ENCODE results near the gene CASK.

DNA sequence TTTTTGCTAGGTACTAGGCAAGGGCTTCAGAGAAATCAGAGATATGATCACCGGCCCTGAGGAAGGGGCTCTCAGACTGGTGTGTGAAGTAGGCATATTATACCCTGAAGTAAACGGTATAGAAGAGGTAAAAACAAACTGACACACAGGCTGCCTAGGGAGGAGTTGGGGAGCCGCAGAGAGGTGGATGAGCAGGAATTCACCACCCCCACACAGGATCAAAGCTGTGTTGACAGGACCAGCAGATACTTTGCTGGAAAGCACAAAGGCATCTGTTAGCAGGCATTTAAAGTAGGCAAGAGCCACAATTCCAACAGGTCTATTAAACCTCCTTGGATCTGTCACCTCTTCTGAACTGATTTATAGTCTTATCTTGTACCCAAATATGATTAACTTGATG, 306.4 kb downstream of the CASK start:
- no peak for TF ChIP-seq CTCF (IDR thresholded peaks at IDR 0.05; ENCODE audit: borderline replicate concordance, extremely low read depth, low read length, poor library complexity, severe bottlenecking)
- TF ChIP-seq EZH2 (IDR thresholded peaks at IDR 0.05; ENCODE audit: borderline replicate concordance, low read depth, low read length, severe bottlenecking) = no peak

Measured in DND-41 (cell line).